Progenitor cell of endocrine pancreas (in vitro differentiated cells): ENCODE data around the gene TEPSIN. TPM values are rescaled to one million over a fixed set of nuclear protein-coding genes. Genes with fewer than 3 reads are reported as not detected.

Source experiments
- DNase-seq: peaks from one replicate; pipeline ENCODE4 v3.0.0; 2021; ENCODE audit warnings: low spot score; ENCODE audit not compliant: unreplicated experiment
- H3K27ac Mint-ChIP-seq: 2 replicates; pipeline ENCODE4 v1.8.0; 2021; ENCODE audit warnings: mild to moderate bottlenecking, moderate library complexity, mixed read lengths
- H3K27me3 Mint-ChIP-seq: 2 replicates; pipeline ENCODE4 v1.8.0; 2021; ENCODE audit warnings: mixed read lengths
- H3K36me3 Mint-ChIP-seq: 2 replicates; pipeline ENCODE4 v1.8.0; 2022; ENCODE audit warnings: mixed read lengths; ENCODE audit not compliant: insufficient read depth
- H3K4me1 Mint-ChIP-seq: 2 replicates; pipeline ENCODE4 v1.8.0; 2021; ENCODE audit warnings: low read depth, mixed read lengths
- H3K4me3 Mint-ChIP-seq: 2 replicates; pipeline ENCODE4 v1.8.0; 2021; ENCODE audit warnings: low read depth, mild to moderate bottlenecking, moderate library complexity, mixed read lengths
- H3K9me3 Mint-ChIP-seq: 2 replicates; pipeline ENCODE4 v1.8.0; 2021; ENCODE audit warnings: low read depth, mixed read lengths
- CTCF ChIP-seq: fragments of 200-600 bp; sonication (generic); IDR thresholded peaks from one replicate; pipeline ENCODE4 v1.5.0; 2021; ENCODE audit warnings: antibody characterized with exemption, mild to moderate bottlenecking; ENCODE audit not compliant: unreplicated experiment
- total RNA-seq: library from RNA; stranded (reverse); gene quantifications from 2 replicates; pipeline ENCODE4 v1.2.1, GENCODE V29; 2021

TEPSIN gene
- total RNA-seq, 1 donor from 2014 or later: 63.2 TPM

- peaks cover 8% of the 10 kb centered on the region for H3K36me3 Mint-ChIP-seq
- H3K9me3 Mint-ChIP-seq: no peaks in the 10 kb centered on the region
- H3K4me1 Mint-ChIP-seq: no peaks in the 10 kb centered on the region
- H3K27me3 Mint-ChIP-seq: no peaks in the 10 kb centered on the region
- no peak overlapping the region for H3K4me3 Mint-ChIP-seq
- no peak overlapping the region for H3K27ac Mint-ChIP-seq
- no peak for DNase-seq
- TF ChIP-seq CTCF: no peak
Observed at GRCh38 chr17:81260641-81261040, 21.8 kb upstream of the TEPSIN start.

DNA sequence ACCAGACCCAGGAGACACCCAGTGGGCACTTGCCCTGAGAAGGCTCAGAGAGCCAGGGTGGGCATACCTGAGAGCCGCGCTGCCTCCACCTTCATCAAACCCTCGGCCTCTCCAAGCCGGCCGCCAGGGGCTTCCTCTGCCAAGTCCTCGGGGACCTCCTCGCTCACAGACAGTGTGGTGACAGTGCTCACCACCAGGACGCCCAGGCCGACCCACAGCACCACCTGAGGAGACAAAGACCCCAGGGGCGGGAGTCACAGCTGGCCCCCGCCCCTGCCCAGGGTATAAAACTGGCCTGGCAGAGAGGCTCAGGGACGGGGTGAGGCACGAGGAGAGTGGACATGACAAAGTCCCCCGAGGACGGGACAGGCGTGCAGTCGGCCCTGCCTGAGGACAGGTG is 21.3 kb upstream of the TEPSIN start:
- no peak overlapping the region for H3K4me3 Mint-ChIP-seq
- H3K9me3 Mint-ChIP-seq: no peaks in the 10 kb centered on the region
- no peak for TF ChIP-seq CTCF
- no peak overlapping the region for H3K27ac Mint-ChIP-seq
- H3K27me3 Mint-ChIP-seq: no peaks in the 10 kb centered on the region
- peaks cover 5% of the 10 kb centered on the region for H3K36me3 Mint-ChIP-seq
- H3K4me1 Mint-ChIP-seq: peaks cover 1% of the 10 kb centered on the region
- no peak for DNase-seq

DNA sequence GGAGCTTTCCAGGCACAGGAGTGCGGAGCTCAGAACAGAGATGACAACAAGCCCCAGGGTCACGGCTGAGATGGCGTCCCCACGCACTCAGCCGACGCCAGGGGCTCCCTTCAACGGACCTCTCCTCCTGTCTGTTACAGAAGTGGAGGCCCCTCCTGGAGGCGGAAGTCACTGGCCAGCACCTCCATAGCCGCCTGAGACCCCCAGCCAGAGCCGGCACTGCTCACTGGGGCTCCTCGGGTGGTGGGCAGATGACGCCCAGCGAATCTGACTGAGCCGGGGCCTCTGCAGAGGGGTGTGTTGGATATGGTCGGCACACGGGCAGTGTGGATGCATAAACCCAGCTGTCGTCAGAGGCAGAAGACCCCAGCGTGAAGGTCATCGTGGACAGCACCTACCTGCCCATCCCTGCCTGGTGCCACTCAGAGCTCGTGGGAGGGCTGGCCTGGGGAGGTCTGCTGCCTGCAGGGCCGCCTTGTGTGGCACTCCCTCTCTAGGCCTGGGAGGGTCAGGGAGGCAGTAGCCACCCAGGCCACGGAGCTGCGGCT is 20.3 kb upstream of the TEPSIN start:
- TF ChIP-seq CTCF: no peak
- Mint-ChIP-seq H3K27me3 (no peaks in the 10 kb centered on the region), H3K4me3 (no peak overlapping the region), H3K36me3 (peaks cover 3% of the 10 kb centered on the region), H3K9me3 (no peaks in the 10 kb centered on the region), H3K27ac (no peak overlapping the region), H3K4me1 (peaks cover 5% of the 10 kb centered on the region)
- DNase-seq: no peak

GRCh38 chr17:81258292-81258691 is 19.4 kb upstream of the TEPSIN start:
- peaks cover 5% of the 10 kb centered on the region for H3K4me1 Mint-ChIP-seq
- no peaks in the 10 kb centered on the region for H3K9me3 Mint-ChIP-seq
- TF ChIP-seq CTCF: peak; percentile 28
- H3K27ac Mint-ChIP-seq: no peak overlapping the region
- H3K36me3 Mint-ChIP-seq: peaks cover 3% of the 10 kb centered on the region
- no peak for DNase-seq
- H3K27me3 Mint-ChIP-seq: no peaks in the 10 kb centered on the region
- H3K4me3 Mint-ChIP-seq: no peak overlapping the region

- no peak for DNase-seq
- peaks cover 6% of the 10 kb centered on the region for H3K36me3 Mint-ChIP-seq
- no peak overlapping the region for H3K4me3 Mint-ChIP-seq
- TF ChIP-seq CTCF: no peak
- H3K4me1 Mint-ChIP-seq: peaks cover 5% of the 10 kb centered on the region
- no peak overlapping the region for H3K27ac Mint-ChIP-seq
- no peaks in the 10 kb centered on the region for H3K9me3 Mint-ChIP-seq
- no peaks in the 10 kb centered on the region for H3K27me3 Mint-ChIP-seq
Observed at GRCh38 chr17:81257533-81257932, 18.7 kb upstream of the TEPSIN start.
